Measurements from ENCODE around the gene DUS1L.

DUS1L gene

GRCh38 chr17:82087961-82088837, 22.6 kb upstream of the DUS1L start:
- no peak for DNase-seq

- DNase-seq = no peak
These were observed 21.6 kb upstream of the DUS1L start for GRCh38 chr17:82086941-82087906.

- DNase-seq = no peak
These were observed 20.5 kb upstream of the DUS1L start for GRCh38 chr17:82085931-82086764.

- DNase-seq = no peak
These were observed 19.6 kb upstream of the DUS1L start for GRCh38 chr17:82085031-82085861.

GRCh38 chr17:82084373-82085030, 18.9 kb upstream of the DUS1L start:
- DNase-seq = no peak

GRCh38 chr17:82083533-82084359, 18.1 kb upstream of the DUS1L start:
- DNase-seq = no peak

GRCh38 chr17:82083009-82083408, 17.4 kb upstream of the DUS1L start:
- no peak for DNase-seq

GRCh38 chr17:82082456-82082855, 16.9 kb upstream of the DUS1L start:
- no peak for DNase-seq

GRCh38 chr17:82081966-82082365, 16.4 kb upstream of the DUS1L start:
- DNase-seq = no peak

- no peak for DNase-seq
These were observed 15.9 kb upstream of the DUS1L start for GRCh38 chr17:82081546-82081945.

- DNase-seq = no peak
These were observed 15.3 kb upstream of the DUS1L start for GRCh38 chr17:82080789-82081464.

- no peak for DNase-seq
These were observed 14.6 kb upstream of the DUS1L start for GRCh38 chr17:82080048-82080788.

- DNase-seq = no peak
These were observed 13.5 kb upstream of the DUS1L start for GRCh38 chr17:82079001-82079677.

GRCh38 chr17:82078433-82078832, 12.8 kb upstream of the DUS1L start:
- DNase-seq = no peak

- DNase-seq = peak in 1 of 3 donors; percentile 17
These were observed 12.2 kb upstream of the DUS1L start for GRCh38 chr17:82077617-82078358.

- DNase-seq = no peak
These were observed 11.4 kb upstream of the DUS1L start for GRCh38 chr17:82076785-82077591.
